NB4 (cell line): Measurements from ENCODE around the gene UBA7.

Source experiments
- DNase-seq: peaks from one replicate; pipeline ENCODE4 v3.0.0; 2010; ENCODE audit warnings: low read depth
- H3K4me3 ChIP-seq: one replicate; pipeline ENCODE4 v1.5.1; 2011; ENCODE audit warnings: mild to moderate bottlenecking, low read depth, low read length, moderate library complexity
- MYC ChIP-seq: IDR thresholded peaks from 2 replicates; pipeline ENCODE4 v1.6.1; 2011; ENCODE audit warnings: low read depth, low read length
- POLR2A ChIP-seq: IDR thresholded peaks from 2 replicates; pipeline ENCODE4 v1.6.1; 2011; ENCODE audit warnings: mild to moderate bottlenecking; ENCODE audit not compliant: insufficient read length; ENCODE audit errors: extremely low read depth
- TF ChIP-seq, protein P1 (sequence below): IDR thresholded peaks from 2 replicates; pipeline ENCODE4 v1.6.1; 2011; ENCODE audit warnings: low read depth, low read length
- TF ChIP-seq, protein P2 (sequence below): IDR thresholded peaks from one replicate; pipeline ENCODE4 v1.5.1; 2012; ENCODE audit warnings: low read depth, low read length

Gene UBA7

DNA sequence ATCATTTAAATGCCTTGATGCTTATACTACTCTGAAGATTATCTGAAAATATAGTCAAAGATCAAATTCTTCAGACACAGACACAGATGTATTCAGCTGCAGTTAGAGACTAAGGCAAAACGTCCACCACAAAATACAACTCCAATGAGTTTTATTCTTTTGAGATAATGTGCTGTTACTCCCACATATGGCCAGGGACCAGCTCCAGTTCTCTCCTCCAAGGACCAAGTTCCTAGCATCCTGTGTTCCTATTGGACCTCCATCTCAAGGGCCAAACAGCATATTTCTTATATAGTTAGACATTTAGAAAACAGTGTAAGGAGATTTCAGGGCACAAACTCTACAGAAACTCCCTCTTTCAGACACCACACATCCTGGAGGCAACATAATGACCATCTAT is 54.5 kb downstream of the UBA7 start:
- no peak for DNase-seq
- TF ChIP-seq, protein P1, sequence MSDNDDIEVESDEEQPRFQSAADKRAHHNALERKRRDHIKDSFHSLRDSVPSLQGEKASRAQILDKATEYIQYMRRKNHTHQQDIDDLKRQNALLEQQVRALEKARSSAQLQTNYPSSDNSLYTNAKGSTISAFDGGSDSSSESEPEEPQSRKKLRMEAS, result no peak
- no peak for TF ChIP-seq MYC
- no peak for TF ChIP-seq POLR2A
- TF ChIP-seq, protein P2, sequence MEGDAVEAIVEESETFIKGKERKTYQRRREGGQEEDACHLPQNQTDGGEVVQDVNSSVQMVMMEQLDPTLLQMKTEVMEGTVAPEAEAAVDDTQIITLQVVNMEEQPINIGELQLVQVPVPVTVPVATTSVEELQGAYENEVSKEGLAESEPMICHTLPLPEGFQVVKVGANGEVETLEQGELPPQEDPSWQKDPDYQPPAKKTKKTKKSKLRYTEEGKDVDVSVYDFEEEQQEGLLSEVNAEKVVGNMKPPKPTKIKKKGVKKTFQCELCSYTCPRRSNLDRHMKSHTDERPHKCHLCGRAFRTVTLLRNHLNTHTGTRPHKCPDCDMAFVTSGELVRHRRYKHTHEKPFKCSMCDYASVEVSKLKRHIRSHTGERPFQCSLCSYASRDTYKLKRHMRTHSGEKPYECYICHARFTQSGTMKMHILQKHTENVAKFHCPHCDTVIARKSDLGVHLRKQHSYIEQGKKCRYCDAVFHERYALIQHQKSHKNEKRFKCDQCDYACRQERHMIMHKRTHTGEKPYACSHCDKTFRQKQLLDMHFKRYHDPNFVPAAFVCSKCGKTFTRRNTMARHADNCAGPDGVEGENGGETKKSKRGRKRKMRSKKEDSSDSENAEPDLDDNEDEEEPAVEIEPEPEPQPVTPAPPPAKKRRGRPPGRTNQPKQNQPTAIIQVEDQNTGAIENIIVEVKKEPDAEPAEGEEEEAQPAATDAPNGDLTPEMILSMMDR, result no peak
- no peak overlapping the region for H3K4me3 ChIP-seq

DNA sequence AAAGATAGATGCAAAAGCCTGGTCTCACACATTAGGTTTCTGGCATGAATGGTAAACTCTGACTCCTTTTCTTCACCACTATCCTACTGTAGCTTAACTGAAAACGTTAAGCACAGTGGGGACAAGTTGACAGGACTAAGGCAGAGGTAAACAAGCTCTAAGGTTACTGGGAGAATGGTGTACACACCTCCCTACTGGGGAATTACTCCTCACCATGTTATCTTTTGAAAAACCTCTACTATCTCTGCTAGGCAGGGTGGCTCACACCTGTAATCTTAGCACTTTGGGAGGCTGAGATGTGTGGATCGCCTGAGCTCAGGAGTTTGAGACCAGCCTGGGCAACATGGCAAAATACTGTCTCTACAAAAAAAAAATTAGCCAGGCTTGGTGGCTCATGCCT is 56.6 kb downstream of the UBA7 start:
- TF ChIP-seq, protein P1, result no peak
- no peak for TF ChIP-seq MYC
- TF ChIP-seq, protein P2, result no peak
- no peak overlapping the region for H3K4me3 ChIP-seq
- DNase-seq, result no peak

DNA sequence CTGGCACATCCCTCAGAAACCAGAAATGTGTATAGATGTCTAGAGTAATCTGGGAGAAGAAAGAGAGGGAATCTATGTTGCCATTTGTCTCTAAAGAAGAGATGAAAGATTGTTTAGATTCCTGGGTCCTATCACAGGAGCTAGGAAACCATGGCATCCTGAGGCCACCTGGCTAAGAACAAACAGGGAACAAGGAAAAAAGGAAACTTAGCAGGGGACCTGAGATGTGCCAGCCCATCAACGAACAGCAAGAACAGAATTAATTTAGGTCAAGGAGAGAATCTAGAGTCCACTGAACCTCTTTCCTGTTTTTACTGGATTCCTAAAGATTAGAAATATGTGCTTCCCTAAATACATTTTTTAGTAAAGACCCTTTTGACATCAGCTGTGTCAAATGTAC is 57.7 kb downstream of the UBA7 start:
- TF ChIP-seq MYC, result no peak
- TF ChIP-seq, protein P1, result no peak
- no peak for TF ChIP-seq POLR2A
- TF ChIP-seq, protein P2, result no peak
- no peak for DNase-seq
- H3K4me3 ChIP-seq, result no peak overlapping the region
